PC-3 (cell line): Measurements from ENCODE around the gene DSG4. TPM values are rescaled to one million over a fixed set of nuclear protein-coding genes. Genes with fewer than 3 reads are reported as not detected.

Source experiments
- ATAC-seq: fragments of 200-7000 bp; cut with Tn5 transposase; 2 replicates; pipeline ENCODE4 v1.9.1; 2020; ENCODE audit warnings: mild to moderate bottlenecking, moderate library complexity
- BruUV-seq: library from RNA; stranded (reverse); fragments of 400-500 nt; replicated peaks from 2 replicates; lab custom pipeline; 2021; lab: Mats Ljungman, UMichigan
- CTCF ChIA-PET: fragments of 300-600 bp; sonication (Branson Sonifier 250); formaldehyde crosslinking; loops from one replicate; lab custom pipeline; 2022; ENCODE audit warnings: antibody characterized with exemption; lab: Charles Lee
- POLR2A ChIA-PET: fragments of 300-600 bp; sonication (Branson Sonifier 250); formaldehyde crosslinking; loops from one replicate; lab custom pipeline; 2022; ENCODE audit warnings: antibody characterized with exemption; ENCODE audit not compliant: unreplicated experiment; lab: Charles Lee
- DNase-seq: peaks from one replicate; pipeline ENCODE4 v3.0.0-alpha.2; 2015
- H2AFZ ChIP-seq: fragments of 300-600 bp; sonication (generic); 2 replicates; pipeline ENCODE4 v1.6.0; 2016; ENCODE audit warnings: antibody characterized with exemption, low read length
- H3F3A ChIP-seq: fragments of 300-600 bp; sonication (generic); one replicate; pipeline ENCODE4 v1.6.0; 2017; ENCODE audit warnings: antibody characterized with exemption, low read length, control low read depth, mild to moderate bottlenecking; ENCODE audit not compliant: unreplicated experiment
- H3K27ac ChIP-seq: fragments of 300-600 bp; sonication (generic); 2 replicates; pipeline ENCODE4 v1.5.1; 2016; ENCODE audit warnings: mild to moderate bottlenecking, low read length
- H3K27me3 ChIP-seq: fragments of 300-600 bp; sonication (generic); 2 replicates; pipeline ENCODE4 v1.6.1; 2016; ENCODE audit warnings: low read length, mixed read lengths
- H3K36me3 ChIP-seq: fragments of 300-600 bp; sonication (generic); 2 replicates; pipeline ENCODE4 v1.6.1; 2016; ENCODE audit warnings: low read depth, mixed run types, low read length, mixed read lengths
- H3K4me1 ChIP-seq: fragments of 300-600 bp; sonication (generic); 2 replicates; pipeline ENCODE4 v1.5.1; 2016; ENCODE audit warnings: low read length; ENCODE audit not compliant: insufficient read depth
- H3K4me2 ChIP-seq: fragments of 300-600 bp; sonication (generic); 2 replicates; pipeline ENCODE4 v1.6.0; 2016; ENCODE audit warnings: low read length
- H3K4me3 ChIP-seq: fragments of 300-600 bp; sonication (generic); 2 replicates; pipeline ENCODE4 v1.5.1; 2016; ENCODE audit warnings: mild to moderate bottlenecking, low read length, mixed read lengths
- H3K79me2 ChIP-seq: fragments of 300-600 bp; sonication (generic); 2 replicates; pipeline ENCODE4 v1.6.1; 2017; ENCODE audit warnings: low read length, mixed read lengths
- H3K9ac ChIP-seq: fragments of 300-600 bp; sonication (generic); 2 replicates; pipeline ENCODE4 v1.6.0; 2016; ENCODE audit warnings: mild to moderate bottlenecking, low read length
- H3K9me2 ChIP-seq: fragments of 300-600 bp; sonication (generic); replicated peaks from 2 replicates; pipeline ENCODE4 v1.6.1; 2016; ENCODE audit warnings: mixed run types, low read length, mixed read lengths
- H3K9me3 ChIP-seq: fragments of 300-600 bp; sonication (generic); 2 replicates; pipeline ENCODE4 v1.6.1; 2016; ENCODE audit warnings: low read length, mixed read lengths
- H4K20me1 ChIP-seq: fragments of 300-600 bp; sonication (generic); 2 replicates; pipeline ENCODE4 v1.6.1; 2016; ENCODE audit warnings: low read length, mixed read lengths
- CTCF ChIP-seq: fragments of 300-600 bp; sonication (generic); conservative IDR thresholded peaks from 2 replicates; pipeline ENCODE4 v1.5.1; 2017; ENCODE audit warnings: antibody characterized with exemption, low read depth, mild to moderate bottlenecking, low read length
- EZH2 ChIP-seq: fragments of 300-600 bp; sonication (generic); IDR thresholded peaks from one replicate; pipeline ENCODE4 v1.6.1; 2017; ENCODE audit warnings: antibody characterized with exemption, mild to moderate bottlenecking, low read length; ENCODE audit not compliant: unreplicated experiment
- EZH2phosphoT487 ChIP-seq: fragments of 300-600 bp; sonication (generic); IDR thresholded peaks from 2 replicates; pipeline ENCODE4 v1.6.1; 2018; ENCODE audit warnings: mild to moderate bottlenecking, antibody characterized with exemption, low read length, borderline replicate concordance
- intact Hi-C: fragments of 100-400 bp; cut with micrococcal nuclease; formaldehyde crosslinking; loops from 2 replicates; pipeline ENCODE4 v1.9.0; 2023
- total RNA-seq: library from RNA; depleted of rRNA; stranded (reverse); fragments of >200 nt; gene quantifications from 2 replicates; pipeline ENCODE4 v1.2.3, GENCODE V29; 2014

The DSG4 gene
- total RNA-seq, 1 experiment from 2014 or later, result 0.04 TPM

GRCh38 chr18:31441493-31441892, 64.9 kb downstream of the DSG4 start:
- no peaks in the 10 kb centered on the region for H3K79me2 ChIP-seq
- intact Hi-C loops, result no loop called here
- no peak overlapping the region for H3K9ac ChIP-seq
- H4K20me1 ChIP-seq, result no peaks in the 10 kb centered on the region
- no peaks in the 10 kb centered on the region for H3K36me3 ChIP-seq
- H3F3A ChIP-seq, result no peaks in the 10 kb centered on the region
- no peaks in the 10 kb centered on the region for H3K4me1 ChIP-seq
- no peak overlapping the region for H2AFZ ChIP-seq
- H3K4me3 ChIP-seq, result no peak overlapping the region
- ChIA-PET CTCF (no interaction called here), POLR2A (no interaction called here)
- no peak overlapping the region for H3K4me2 ChIP-seq
- no peaks in the 10 kb centered on the region for H3K9me3 ChIP-seq
- DNase-seq, result no peak
- no peak overlapping the region for H3K27ac ChIP-seq
- no peaks in the 10 kb centered on the region for H3K9me2 ChIP-seq
- TF ChIP-seq EZH2phosphoT487 (no peak), EZH2 (no peak), CTCF (no peak)
- ATAC-seq, result no peak
- BruUV-seq, result no TSS peak
- H3K27me3 ChIP-seq, result no peaks in the 10 kb centered on the region

- ChIA-PET CTCF (no interaction called here), POLR2A (no interaction called here)
- BruUV-seq, result no TSS peak
- Histone ChIP-seq H3K9ac (no peak overlapping the region), H3K27me3 (no peaks in the 10 kb centered on the region), H4K20me1 (no peaks in the 10 kb centered on the region), H3K4me3 (no peak overlapping the region), H3K79me2 (no peaks in the 10 kb centered on the region), H3K9me2 (no peaks in the 10 kb centered on the region), H3K4me2 (no peak overlapping the region), H2AFZ (no peak overlapping the region), H3K27ac (no peak overlapping the region), H3K4me1 (no peaks in the 10 kb centered on the region), H3F3A (no peaks in the 10 kb centered on the region), H3K9me3 (no peaks in the 10 kb centered on the region), H3K36me3 (no peaks in the 10 kb centered on the region)
- DNase-seq, result no peak
- no peak for ATAC-seq
- no peak for TF ChIP-seq EZH2phosphoT487
- no peak for TF ChIP-seq CTCF
- TF ChIP-seq EZH2, result no peak
- intact Hi-C loops, result no loop called here
These were observed 67.6 kb downstream of the DSG4 start for GRCh38 chr18:31444142-31444541.

GRCh38 chr18:31445908-31446307, 69.3 kb downstream of the DSG4 start:
- Histone ChIP-seq H3K9me3 (no peaks in the 10 kb centered on the region), H3K27me3 (no peaks in the 10 kb centered on the region), H3F3A (no peaks in the 10 kb centered on the region), H3K27ac (no peak overlapping the region), H3K4me2 (no peak overlapping the region), H4K20me1 (no peaks in the 10 kb centered on the region), H3K4me1 (no peaks in the 10 kb centered on the region), H3K9me2 (no peaks in the 10 kb centered on the region), H3K4me3 (no peak overlapping the region), H3K36me3 (no peaks in the 10 kb centered on the region), H3K9ac (no peak overlapping the region), H2AFZ (no peak overlapping the region), H3K79me2 (no peaks in the 10 kb centered on the region)
- CTCF ChIA-PET, result no interaction called here
- intact Hi-C loops, result no loop called here
- POLR2A ChIA-PET, result no interaction called here
- ATAC-seq (no peak), DNase-seq (no peak)
- TF ChIP-seq EZH2phosphoT487 (no peak), EZH2 (no peak)
- BruUV-seq, result no TSS peak
